ENCODE measurements around the gene SLC50A1. TPM values are rescaled to one million over a fixed set of nuclear protein-coding genes. Genes with fewer than 3 reads are reported as not detected.
A peak's percentile ranks its signal among the peaks of the same experiment; 100 is the strongest.
"Not testable (repeated sequence)": the region's sequence is repeated elsewhere in the genome, so short reads cannot be mapped to it uniquely, and the experiment has no call there.

SLC50A1 gene
- total and polyA plus RNA-seq, 7 donors: 6.7 to 16.2 (median 8.1) TPM

- no peak for ATAC-seq
Measured at GRCh38 chr1:155166051-155166470, 30.4 kb downstream of the SLC50A1 start.

GRCh38 chr1:155166471-155167165, 31.0 kb downstream of the SLC50A1 start:
- peak overlapping the region; percentile 55 for H3K27ac ChIP-seq
- peaks cover 0 to 7% (median 0%) of the 10 kb centered on the region in 3 donors for H3K27me3 ChIP-seq (ENCODE audit: insufficient read depth in 3 of 3, low read length in 2 of 3)
- H3K9me3 ChIP-seq: no peaks in the 10 kb centered on the region
- peaks cover 0 to 27% of the 10 kb centered on the region in 2 donors for H3K36me3 ChIP-seq (ENCODE audit: insufficient read depth in 1 of 2, low read depth in 1 of 2)
- H3K4me1 ChIP-seq: peaks cover 10% of the 10 kb centered on the region
- WGBS, 3 donors: 16 to 19% (median 18%) methylated on average over 22 to 27 of the region's 27 CpGs
- intact Hi-C loops (cut with DNase I): loop anchor here in 1 of 2 donors (5.0 kb wide), 1 partner anchor 39 kb away; the partner anchor contains the start of gene EFNA1
- peak overlapping the region; percentile 12 for H3K4me3 ChIP-seq
- ATAC-seq (peak; percentile 28 to 54 (median 38)), DNase-seq (peak; percentile 59 to 83)
- no peak for TF ChIP-seq CTCF (IDR thresholded peaks at IDR 0.05)

More at GRCh38 chr1:155166051-155166470, 30.4 kb downstream of the SLC50A1 start:
- DNase-seq: no peak
- no peaks in the 10 kb centered on the region for H3K9me3 ChIP-seq
- peak overlapping the region; percentile 55 for H3K27ac ChIP-seq
- H3K36me3 ChIP-seq (ENCODE audit: insufficient read depth in 1 of 2, low read depth in 1 of 2): peaks cover 0 to 23% of the 10 kb centered on the region in 2 donors
- TF ChIP-seq CTCF (IDR thresholded peaks at IDR 0.05): no peak
- 25 to 46% (median 33%) methylated on average over 8 of the region's 8 CpGs for WGBS, 3 donors
- H3K27me3 ChIP-seq (ENCODE audit: insufficient read depth in 3 of 3, low read length in 2 of 3): peaks cover 0 to 7% (median 0%) of the 10 kb centered on the region in 3 donors
- peak overlapping the region; percentile 12 for H3K4me3 ChIP-seq
- peaks cover 10% of the 10 kb centered on the region for H3K4me1 ChIP-seq
- intact Hi-C loops (cut with DNase I): loop anchor here in 1 of 2 donors (5.0 kb wide), 1 partner anchor 39 kb away; the partner anchor contains the start of gene EFNA1

- H3K27me3 ChIP-seq (ENCODE audit: insufficient read depth in 3 of 3, low read length in 2 of 3): peaks cover 0 to 7% (median 0%) of the 10 kb centered on the region in 3 donors
- intact Hi-C loops (cut with DNase I): loop anchor here (1.0 to 5.0 kb wide), 3 partner anchors 40 to 76 kb away; partner anchors contain the start of gene EFNA1 (in 1 of the 2)
- peaks cover 0 to 27% of the 10 kb centered on the region in 2 donors for H3K36me3 ChIP-seq (ENCODE audit: insufficient read depth in 1 of 2, low read depth in 1 of 2)
- TF ChIP-seq CTCF (IDR thresholded peaks at IDR 0.05): peak; percentile 86
- ATAC-seq: peak; percentile 77 to 88 (median 84)
- H3K4me3 ChIP-seq: peak overlapping the region; percentile 12
- peak overlapping the region; percentile 55 for H3K27ac ChIP-seq
- peak; percentile 90 to 94 for DNase-seq
- peaks cover 16% of the 10 kb centered on the region for H3K4me1 ChIP-seq
- H3K9me3 ChIP-seq: no peaks in the 10 kb centered on the region
- 3 to 5% (median 4%) methylated on average over 23 to 28 of the region's 28 CpGs for WGBS, 3 donors
Measured at GRCh38 chr1:155167166-155168104, 31.8 kb downstream of the SLC50A1 start.

GRCh38 chr1:155168105-155168445, 32.4 kb downstream of the SLC50A1 start:
- not testable (repeated sequence) for H3K9me3 ChIP-seq; DNase-seq; H3K27me3 ChIP-seq (ENCODE audit: insufficient read depth in 3 of 3, low read length in 2 of 3); H3K27ac ChIP-seq; ATAC-seq; H3K4me3 ChIP-seq
- Histone ChIP-seq H3K36me3 (ENCODE audit: insufficient read depth in 1 of 2, low read depth in 1 of 2) (peaks cover 0 to 27% of the 10 kb centered on the region in 2 donors), H3K4me1 (peaks cover 16% of the 10 kb centered on the region)
- 43 to 51% (median 48%) methylated on average over 4 of the region's 4 CpGs for WGBS, 3 donors
- intact Hi-C loops (cut with DNase I): loop anchor here (1.0 to 5.0 kb wide), 3 partner anchors 41 to 77 kb away; partner anchors contain the start of gene EFNA1 (in 1 of the 2)
